Activated CD8-positive, alpha-beta memory T cell treated with anti-CD3 and anti-CD28 coated beads for 4 hours (primary cell): Measurements from ENCODE around the gene QKI.

ENCODE experiments used
- DNase-seq, 2 donors: peaks; one replicate each; pipeline ENCODE4 v3.0.0-alpha.2; 2020; ENCODE audit warnings: low read depth in 2 of 2

Gene QKI

GRCh38 chr6:163613668-163614067, 199.2 kb downstream of the QKI start:
- DNase-seq = no peak

- no peak for DNase-seq
Measured at GRCh38 chr6:163616452-163616851, 201.9 kb downstream of the QKI start.

GRCh38 chr6:163617549-163617948, 203.0 kb downstream of the QKI start:
- no peak for DNase-seq

DNA sequence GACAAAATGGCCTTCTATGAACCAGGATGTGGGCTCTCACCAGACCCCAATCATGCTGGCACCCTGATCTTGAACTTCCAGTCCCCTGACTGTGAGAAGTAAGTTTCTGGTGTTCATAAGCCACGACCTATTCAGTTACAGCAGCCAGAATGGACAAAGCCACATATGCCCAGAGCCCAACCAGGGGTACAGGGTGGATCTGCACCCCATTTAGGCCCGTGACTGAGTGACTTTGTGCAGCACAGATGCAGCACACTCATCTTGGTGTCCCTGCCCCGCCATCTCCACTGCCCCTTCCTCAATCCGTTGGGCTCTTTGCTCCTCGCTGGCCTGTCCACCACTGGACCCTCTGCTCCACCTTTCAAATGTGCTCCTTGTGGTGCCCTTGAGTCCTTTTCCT, 205.6 kb downstream of the QKI start:
- DNase-seq = no peak

- no peak for DNase-seq
Measured at GRCh38 chr6:163620670-163621330, 206.3 kb downstream of the QKI start.

DNA sequence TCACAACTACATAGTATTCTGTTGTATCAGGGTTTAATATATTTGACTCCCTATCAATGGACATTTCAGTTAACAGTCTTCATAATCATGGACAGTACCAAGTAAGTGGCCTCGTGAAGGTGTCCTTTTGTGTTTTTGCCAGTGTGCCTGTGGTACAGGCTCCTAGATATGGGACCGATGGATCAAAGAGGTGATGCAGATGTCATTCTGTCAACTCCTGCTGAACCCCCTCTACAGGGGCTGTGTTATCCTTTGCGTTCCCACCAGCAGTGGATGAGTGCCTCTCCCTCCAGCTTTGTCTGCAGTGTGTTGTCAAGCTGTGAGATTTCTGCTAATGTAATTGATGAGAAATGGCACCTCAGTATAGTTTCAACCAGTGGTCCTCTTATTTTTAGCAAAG, 210.7 kb downstream of the QKI start:
- no peak for DNase-seq

GRCh38 chr6:163626073-163626867, 211.8 kb downstream of the QKI start:
- DNase-seq = no peak

- DNase-seq = no peak
Measured at GRCh38 chr6:163627274-163628062, 212.9 kb downstream of the QKI start.
